Tibial nerve (tissue), 4 donors: ENCODE results near the gene CREBRF. TPM values are rescaled to one million over a fixed set of nuclear protein-coding genes. Genes with fewer than 3 reads are reported as not detected.
A peak's percentile ranks its signal among the peaks of the same experiment; 100 is the strongest.

Experiments used
- DNase-seq, 2 donors: peaks; one replicate each; pipeline ENCODE4 v3.0.0-alpha.2; 2019; ENCODE audit warnings: low spot score in 2 of 2
- H3K27ac ChIP-seq, 4 donors: fragments of 200-600 bp; sonication (generic) in 3 of 4; one replicate each; pipeline ENCODE4 v1.5.1; 2017 to 2019; ENCODE audit warnings: mild to moderate bottlenecking in 1 of 4
- H3K27me3 ChIP-seq, 2 donors: fragments of 200-600 bp; sonication (generic) in 1 of 2; one replicate each; pipeline versions ENCODE4 v1.5.1 to v1.6.0; 2017 to 2019
- H3K36me3 ChIP-seq, 3 donors: fragments of 200-600 bp; sonication (generic); one replicate each; pipeline ENCODE4 v1.5.1; 2018 to 2019
- H3K4me1 ChIP-seq, 4 donors: fragments of 200-600 bp; sonication (generic) in 3 of 4; one replicate each; pipeline ENCODE4 v1.5.1; 2017 to 2019
- H3K4me3 ChIP-seq, 4 donors: fragments of 200-600 bp; sonication (generic) in 3 of 4; one replicate each; pipeline ENCODE4 v1.5.1; 2017 to 2019; ENCODE audit warnings: mild to moderate bottlenecking in 1 of 4, moderate library complexity in 1 of 4
- H3K9me3 ChIP-seq, 4 donors: fragments of 200-600 bp; sonication (generic) in 3 of 4; one replicate each; pipeline ENCODE4 v1.5.1; 2017 to 2019
- EP300 ChIP-seq, 2 donors: sonication (generic); formaldehyde crosslinking; IDR thresholded peaks; one replicate each; pipeline ENCODE4 v1.6.1; 2017; ENCODE audit warnings: antibody characterized with exemption in 2 of 2, mild to moderate bottlenecking in 1 of 2
- POLR2A ChIP-seq, 2 donors: fragments of 450-650 bp; IDR thresholded peaks; one replicate each; pipeline ENCODE4 v1.6.1; 2017; ENCODE audit warnings: antibody characterized with exemption in 2 of 2, mild to moderate bottlenecking in 2 of 2, moderate library complexity in 2 of 2
- WGBS, 2 donors: methylation state at CpG; one replicate each; pipeline ENCODE4 v1.1.5; 2018; 5-methylcytosine and 5-hydroxymethylcytosine counted together
- total RNA-seq, 4 donors: library from RNA; depleted of rRNA; stranded (reverse); fragments of >200 nt; gene quantifications; one replicate each; pipeline ENCODE4 v1.1.0, GENCODE V29; 2016
- TF ChIP-seq, protein P1 (sequence below), 5 experiments: fragments of 200-600 bp in 3 of 5; fragments of 450-650 bp in 2 of 5; sonication (generic) in 3 of 5; IDR thresholded peaks; one replicate each; pipeline ENCODE4 v1.5.1; 2016 to 2019; ENCODE audit warnings: antibody characterized with exemption in 5 of 5, mild to moderate bottlenecking in 3 of 5, moderate library complexity in 2 of 5

Gene CREBRF, protein sequence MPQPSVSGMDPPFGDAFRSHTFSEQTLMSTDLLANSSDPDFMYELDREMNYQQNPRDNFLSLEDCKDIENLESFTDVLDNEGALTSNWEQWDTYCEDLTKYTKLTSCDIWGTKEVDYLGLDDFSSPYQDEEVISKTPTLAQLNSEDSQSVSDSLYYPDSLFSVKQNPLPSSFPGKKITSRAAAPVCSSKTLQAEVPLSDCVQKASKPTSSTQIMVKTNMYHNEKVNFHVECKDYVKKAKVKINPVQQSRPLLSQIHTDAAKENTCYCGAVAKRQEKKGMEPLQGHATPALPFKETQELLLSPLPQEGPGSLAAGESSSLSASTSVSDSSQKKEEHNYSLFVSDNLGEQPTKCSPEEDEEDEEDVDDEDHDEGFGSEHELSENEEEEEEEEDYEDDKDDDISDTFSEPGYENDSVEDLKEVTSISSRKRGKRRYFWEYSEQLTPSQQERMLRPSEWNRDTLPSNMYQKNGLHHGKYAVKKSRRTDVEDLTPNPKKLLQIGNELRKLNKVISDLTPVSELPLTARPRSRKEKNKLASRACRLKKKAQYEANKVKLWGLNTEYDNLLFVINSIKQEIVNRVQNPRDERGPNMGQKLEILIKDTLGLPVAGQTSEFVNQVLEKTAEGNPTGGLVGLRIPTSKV
- total RNA-seq: 10 to 100 TPM; 31.2 to 46.3 (median 40.5) TPM

DNA sequence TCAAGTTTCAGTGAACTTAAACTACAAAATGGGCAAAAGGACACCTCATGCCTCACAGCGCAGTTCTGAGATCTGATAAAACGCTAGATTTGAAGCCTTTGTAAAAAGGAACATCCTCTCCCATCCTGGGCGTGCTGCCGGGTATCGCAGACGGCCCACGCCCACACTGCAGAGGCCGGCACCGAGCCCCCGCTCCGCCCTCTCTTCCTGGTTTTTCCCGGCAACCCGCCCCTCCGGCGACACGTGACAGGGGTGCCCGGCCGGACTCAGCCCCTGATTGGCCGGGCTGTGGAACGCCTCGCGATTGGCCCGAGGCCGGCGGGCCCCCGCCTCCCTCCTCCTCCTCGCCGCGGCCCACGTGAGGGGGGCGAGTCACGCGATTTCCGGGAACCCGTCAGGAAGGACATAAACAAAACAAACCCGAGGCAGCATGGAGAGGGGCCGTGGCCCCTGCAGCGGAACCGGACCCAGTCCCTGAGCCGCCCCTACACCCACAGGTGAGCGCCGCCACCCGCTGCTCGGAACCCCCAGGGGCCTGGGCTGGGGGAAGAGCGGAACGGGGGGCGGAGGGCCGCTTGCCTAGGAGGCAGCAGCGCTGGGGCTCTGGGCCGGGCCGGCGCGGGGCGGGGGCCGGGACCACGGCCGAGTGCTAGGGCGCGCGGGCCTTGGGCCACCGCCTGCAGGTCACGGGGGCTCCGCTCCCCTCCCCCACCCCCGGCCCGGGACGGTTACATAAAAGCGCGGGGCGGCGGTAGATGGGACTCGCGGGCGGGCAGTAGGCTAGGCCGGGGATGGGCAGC is at the start of gene CREBRF:
CREBRF (plus strand) TSS at position 370 of the 800 bp plus-strand sequence. CDS start 24,424 bp downstream, outside the sequence.
- DNase-seq: peak; percentile 93 to 95

DNA sequence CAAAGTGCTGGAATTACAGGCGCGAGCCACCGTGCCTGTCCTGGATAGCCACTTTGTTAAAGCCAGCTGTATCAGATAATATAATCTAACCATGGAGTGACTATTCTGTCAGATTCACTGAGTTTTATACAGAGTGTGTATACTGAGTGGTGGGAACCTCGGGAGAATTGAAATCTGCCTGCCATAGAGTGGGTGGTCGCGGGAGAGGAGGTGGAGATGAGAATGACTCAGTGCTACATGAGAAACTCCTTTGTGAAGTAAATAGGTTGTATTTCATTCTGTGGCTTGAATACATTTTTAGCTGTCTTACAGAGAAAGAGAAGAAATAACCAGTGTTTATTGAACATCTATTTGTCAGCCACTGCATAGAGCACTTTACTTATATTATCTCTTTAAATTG is 46.1 kb upstream of the CREBRF start:
- no peaks in the 10 kb centered on the region for H3K36me3 ChIP-seq
- no peak for DNase-seq
- H3K4me1 ChIP-seq: peaks cover 0 to 59% (median 15%) of the 10 kb centered on the region in 4 donors
- H3K9me3 ChIP-seq: no peaks in the 10 kb centered on the region
- H3K4me3 ChIP-seq: no peak overlapping the region
- no peaks in the 10 kb centered on the region for H3K27me3 ChIP-seq
- TF ChIP-seq, protein P1, sequence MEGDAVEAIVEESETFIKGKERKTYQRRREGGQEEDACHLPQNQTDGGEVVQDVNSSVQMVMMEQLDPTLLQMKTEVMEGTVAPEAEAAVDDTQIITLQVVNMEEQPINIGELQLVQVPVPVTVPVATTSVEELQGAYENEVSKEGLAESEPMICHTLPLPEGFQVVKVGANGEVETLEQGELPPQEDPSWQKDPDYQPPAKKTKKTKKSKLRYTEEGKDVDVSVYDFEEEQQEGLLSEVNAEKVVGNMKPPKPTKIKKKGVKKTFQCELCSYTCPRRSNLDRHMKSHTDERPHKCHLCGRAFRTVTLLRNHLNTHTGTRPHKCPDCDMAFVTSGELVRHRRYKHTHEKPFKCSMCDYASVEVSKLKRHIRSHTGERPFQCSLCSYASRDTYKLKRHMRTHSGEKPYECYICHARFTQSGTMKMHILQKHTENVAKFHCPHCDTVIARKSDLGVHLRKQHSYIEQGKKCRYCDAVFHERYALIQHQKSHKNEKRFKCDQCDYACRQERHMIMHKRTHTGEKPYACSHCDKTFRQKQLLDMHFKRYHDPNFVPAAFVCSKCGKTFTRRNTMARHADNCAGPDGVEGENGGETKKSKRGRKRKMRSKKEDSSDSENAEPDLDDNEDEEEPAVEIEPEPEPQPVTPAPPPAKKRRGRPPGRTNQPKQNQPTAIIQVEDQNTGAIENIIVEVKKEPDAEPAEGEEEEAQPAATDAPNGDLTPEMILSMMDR (IDR thresholded peaks at IDR 0.05): no peak
- TF ChIP-seq EP300 (IDR thresholded peaks at IDR 0.05): no peak
- TF ChIP-seq POLR2A (IDR thresholded peaks at IDR 0.05): no peak
- H3K27ac ChIP-seq: peak overlapping the region in 1 of 4 donors; percentile 20
- 64 to 69% methylated on average over 6 of the region's 6 CpGs for WGBS, 2 donors

More for the DNA sequence above, at the start of gene CREBRF:
- Histone ChIP-seq H3K27ac (peak within 1 kb of the TSS; percentile 99 to 100 (median 100)), H3K4me1 (peaks cover 0 to 40% (median 15%) of the 10 kb centered on the region in 4 donors), H3K27me3 (no peaks in the 10 kb centered on the region), H3K36me3 (no peaks in the 10 kb centered on the region), H3K4me3 (peak within 1 kb of the TSS; percentile 71 to 99 (median 90)), H3K9me3 (no peaks in the 10 kb centered on the region)
- peak; percentile 68 to 77 for TF ChIP-seq POLR2A (IDR thresholded peaks at IDR 0.05)
- peak; percentile 97 to 99 for TF ChIP-seq EP300 (IDR thresholded peaks at IDR 0.05)
- TF ChIP-seq, protein P1 (IDR thresholded peaks at IDR 0.05): peak in 1 of 5 experiments; percentile 32
- 1% methylated on average over 36 to 37 of the region's 74 CpGs for WGBS, 2 donors

DNA sequence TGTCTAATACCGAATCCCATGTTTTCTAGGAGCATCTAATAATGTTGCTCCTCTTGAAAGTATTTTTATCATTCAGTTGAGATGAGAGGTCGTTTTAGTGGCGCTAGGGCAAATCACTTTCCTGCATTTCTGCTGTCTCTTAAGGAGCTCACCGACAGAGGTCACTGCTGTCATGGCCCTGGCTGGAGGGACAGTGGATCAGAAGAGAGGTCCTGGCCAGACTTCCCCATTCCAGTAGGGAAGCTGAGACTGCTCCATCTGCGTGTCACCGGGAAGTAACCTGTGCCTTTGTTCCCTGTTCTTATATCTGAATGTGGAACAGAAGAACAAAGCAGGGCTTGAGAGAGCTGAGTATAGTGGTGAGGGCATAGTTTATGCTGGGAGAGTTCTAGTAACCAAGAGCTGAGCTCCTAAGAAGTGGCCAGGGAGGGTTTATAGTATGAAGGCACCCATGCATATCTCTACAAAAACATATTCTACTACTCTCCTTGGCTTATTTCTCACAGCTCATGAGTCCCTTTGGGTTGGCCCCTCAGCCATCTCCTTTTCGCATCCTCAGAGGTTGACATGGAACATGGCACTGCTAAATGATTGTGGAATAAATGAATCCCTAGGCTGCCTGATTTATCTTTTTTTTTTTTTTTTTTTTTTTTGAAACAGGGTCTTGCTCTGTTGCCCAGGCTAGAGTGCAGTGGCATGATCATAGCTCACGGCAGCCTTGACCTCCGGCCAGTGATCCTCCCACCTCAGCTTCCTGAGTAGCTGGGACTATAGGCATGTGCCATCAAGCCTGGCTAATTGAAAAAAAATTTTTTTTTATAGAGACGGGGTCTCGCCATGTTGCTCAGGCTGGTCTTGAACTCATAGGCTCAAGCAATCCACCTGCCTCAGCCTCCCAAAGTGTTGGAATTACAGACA is 45.3 kb upstream of the CREBRF start:
- DNase-seq: peak in 1 of 2 donors; percentile 53
- H3K9me3 ChIP-seq: no peaks in the 10 kb centered on the region
- H3K4me3 ChIP-seq: no peak overlapping the region
- no peaks in the 10 kb centered on the region for H3K27me3 ChIP-seq
- TF ChIP-seq POLR2A (IDR thresholded peaks at IDR 0.05): no peak
- TF ChIP-seq, protein P1 (IDR thresholded peaks at IDR 0.05): peak in 4 of 5 experiments; percentile 16 to 37 (median 24)
- TF ChIP-seq EP300 (IDR thresholded peaks at IDR 0.05): no peak
- 56 to 70% methylated on average over 10 to 11 of the region's 11 CpGs for WGBS, 2 donors
- H3K4me1 ChIP-seq: peaks cover 0 to 64% (median 23%) of the 10 kb centered on the region in 4 donors
- H3K27ac ChIP-seq: peak overlapping the region in 2 of 4 donors; percentile 25 to 65
- H3K36me3 ChIP-seq: no peaks in the 10 kb centered on the region

DNA sequence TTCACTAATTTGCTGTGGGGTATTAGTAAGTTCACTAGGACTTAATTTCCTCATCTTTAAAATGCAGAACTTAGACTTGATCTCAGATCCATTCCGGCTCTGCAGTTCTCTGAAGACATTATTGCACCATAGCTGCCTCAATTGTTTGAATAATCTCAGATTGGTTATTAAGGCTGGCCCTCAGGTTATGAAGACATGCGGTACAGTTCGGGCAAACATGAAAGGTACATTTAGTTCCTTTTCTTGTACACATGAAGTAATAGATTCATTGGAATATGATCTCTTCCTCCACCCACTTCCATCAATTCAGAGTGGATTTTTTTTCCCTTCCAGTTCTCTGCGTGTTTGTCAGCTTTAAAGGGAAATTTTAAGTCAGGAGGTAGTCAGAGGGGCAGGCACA is 44.6 kb upstream of the CREBRF start:
- H3K4me1 ChIP-seq: peaks cover 0 to 72% (median 28%) of the 10 kb centered on the region in 4 donors
- no peaks in the 10 kb centered on the region for H3K9me3 ChIP-seq
- no peak overlapping the region for H3K4me3 ChIP-seq
- no peaks in the 10 kb centered on the region for H3K36me3 ChIP-seq
- no peak for DNase-seq
- WGBS, 2 donors: 70 to 73% methylated on average over 4 of the region's 4 CpGs
- TF ChIP-seq EP300 (IDR thresholded peaks at IDR 0.05) (peak in 1 of 2 donors; percentile 68), POLR2A (IDR thresholded peaks at IDR 0.05) (no peak)
- no peaks in the 10 kb centered on the region for H3K27me3 ChIP-seq
- H3K27ac ChIP-seq: peak overlapping the region in 2 of 4 donors; percentile 25 to 65
